IPS DF 6.9 (cell line): ENCODE measurements around the gene SAYSD1.

Experiments used
- DNase-seq: peaks from one replicate; pipeline ENCODE4 v3.0.0-alpha.2; 2013; ENCODE audit warnings: low read depth, low spot score
- H3K27ac ChIP-seq: one replicate; pipeline ENCODE4 v1.5.1; 2013; ENCODE audit warnings: low read length, control low read depth
- H3K27me3 ChIP-seq: 2 replicates; pipeline ENCODE4 v1.6.1; 2013; ENCODE audit warnings: mild to moderate bottlenecking, low read length; ENCODE audit not compliant: control insufficient read depth, insufficient read depth
- H3K36me3 ChIP-seq: 2 replicates; pipeline ENCODE4 v1.6.1; 2013; ENCODE audit warnings: low read length; ENCODE audit not compliant: control insufficient read depth, insufficient read depth
- H3K4me1 ChIP-seq: 2 replicates; pipeline ENCODE4 v1.6.1; 2013; ENCODE audit warnings: low read length; ENCODE audit not compliant: control insufficient read depth, insufficient read depth
- H3K4me3 ChIP-seq: 2 replicates; pipeline ENCODE4 v1.5.1; 2013; ENCODE audit warnings: mild to moderate bottlenecking, low read length
- H3K9me3 ChIP-seq: 2 replicates; pipeline ENCODE4 v1.6.1; 2013; ENCODE audit warnings: low read length, inconsistent platforms; ENCODE audit not compliant: control insufficient read depth, insufficient read depth
- WGBS: extraction: QIAGEN DNeasy Blood & Tissue Kit; methylation state at CpG from one replicate; pipeline ENCODE4 v1.1.7; 2013; ENCODE audit warnings: mixed read lengths, missing lambda C conversion rate; ENCODE audit not compliant: insufficient read length, insufficient coverage; 5-methylcytosine and 5-hydroxymethylcytosine counted together

The SAYSD1 gene

GRCh38 chr6:39079197-39080125 lies 35.5 kb downstream of the SAYSD1 start:
- Histone ChIP-seq H3K27ac (no peak overlapping the region), H3K36me3 (no peaks in the 10 kb centered on the region), H3K27me3 (no peaks in the 10 kb centered on the region), H3K4me3 (no peak overlapping the region), H3K9me3 (no peaks in the 10 kb centered on the region), H3K4me1 (no peaks in the 10 kb centered on the region)
- no peak for DNase-seq
- no CpG with 5 or more reads among the region's 8 CpGs for WGBS

GRCh38 chr6:39078695-39079094 lies 36.3 kb downstream of the SAYSD1 start:
- peaks cover 1% of the 10 kb centered on the region; the same call in 1 of the 2 replicates for H3K4me1 ChIP-seq
- no peak for DNase-seq
- H3K27me3 ChIP-seq = no peaks in the 10 kb centered on the region
- H3K36me3 ChIP-seq = no peaks in the 10 kb centered on the region
- no CpG with 5 or more reads among the region's 3 CpGs for WGBS
- no peaks in the 10 kb centered on the region for H3K9me3 ChIP-seq
- no peak overlapping the region for H3K4me3 ChIP-seq
- H3K27ac ChIP-seq = no peak overlapping the region

- WGBS = no CpG with 5 or more reads among the region's 11 CpGs
Observed at GRCh38 chr6:39077882-39078594, 36.9 kb downstream of the SAYSD1 start.

GRCh38 chr6:39076623-39077535 lies 38.1 kb downstream of the SAYSD1 start:
- no peaks in the 10 kb centered on the region for H3K27me3 ChIP-seq
- WGBS = no CpG with 5 or more reads among the region's 9 CpGs

More at GRCh38 chr6:39077882-39078594, 36.9 kb downstream of the SAYSD1 start:
- no peaks in the 10 kb centered on the region for H3K9me3 ChIP-seq
- H3K4me3 ChIP-seq = no peak overlapping the region
- no peaks in the 10 kb centered on the region for H3K36me3 ChIP-seq
- H3K27me3 ChIP-seq = no peaks in the 10 kb centered on the region
- H3K27ac ChIP-seq = no peak overlapping the region
- H3K4me1 ChIP-seq = peaks cover 1% of the 10 kb centered on the region; the same call in 1 of the 2 replicates
- DNase-seq = no peak

GRCh38 chr6:39075807-39076622 lies 39.0 kb downstream of the SAYSD1 start:
- Histone ChIP-seq H3K4me1 (peaks cover 3% of the 10 kb centered on the region), H3K27me3 (no peaks in the 10 kb centered on the region), H3K27ac (no peak overlapping the region), H3K9me3 (no peaks in the 10 kb centered on the region), H3K4me3 (no peak overlapping the region), H3K36me3 (no peaks in the 10 kb centered on the region)
- no peak for DNase-seq
- WGBS = no CpG with 5 or more reads among the region's 11 CpGs

More at GRCh38 chr6:39076623-39077535, 38.1 kb downstream of the SAYSD1 start:
- no peak for DNase-seq
- Histone ChIP-seq H3K4me1 (peaks cover 3% of the 10 kb centered on the region), H3K27ac (no peak overlapping the region), H3K36me3 (no peaks in the 10 kb centered on the region), H3K4me3 (no peak overlapping the region), H3K9me3 (no peaks in the 10 kb centered on the region)

- no peak for DNase-seq
- no peaks in the 10 kb centered on the region for H3K9me3 ChIP-seq
- no peak overlapping the region for H3K4me3 ChIP-seq
- no peaks in the 10 kb centered on the region for H3K36me3 ChIP-seq
- H3K27ac ChIP-seq = no peak overlapping the region
- H3K4me1 ChIP-seq = peaks cover 3% of the 10 kb centered on the region
- WGBS = no CpG with 5 or more reads among the region's 12 CpGs
- no peaks in the 10 kb centered on the region for H3K27me3 ChIP-seq
Observed at GRCh38 chr6:39075010-39075686, 39.8 kb downstream of the SAYSD1 start.

GRCh38 chr6:39074486-39074885 lies 40.5 kb downstream of the SAYSD1 start:
- Histone ChIP-seq H3K27me3 (no peaks in the 10 kb centered on the region), H3K36me3 (no peaks in the 10 kb centered on the region), H3K4me1 (peaks cover 3% of the 10 kb centered on the region), H3K27ac (no peak overlapping the region), H3K4me3 (no peak overlapping the region), H3K9me3 (no peaks in the 10 kb centered on the region)
- no CpG with 5 or more reads among the region's 9 CpGs for WGBS
- DNase-seq = no peak

GRCh38 chr6:39073471-39074355 lies 41.3 kb downstream of the SAYSD1 start:
- no peak for DNase-seq
- Histone ChIP-seq H3K9me3 (no peaks in the 10 kb centered on the region), H3K27ac (no peak overlapping the region), H3K4me1 (peaks cover 3% of the 10 kb centered on the region), H3K4me3 (no peak overlapping the region), H3K27me3 (no peaks in the 10 kb centered on the region), H3K36me3 (no peaks in the 10 kb centered on the region)
- no CpG with 5 or more reads among the region's 17 CpGs for WGBS
